MM.1S (cell line): ENCODE data around the gene FASTKD1.
"Not testable (repeated sequence)": the region's sequence is repeated elsewhere in the genome, so short reads cannot be mapped to it uniquely, and the experiment has no call there.

Experiments used
- EZH2 ChIP-seq: fragments of 300-600 bp; sonication (generic); optimal IDR thresholded peaks from 2 replicates; pipeline ENCODE3; 2017; ENCODE audit warnings: low read depth, mild to moderate bottlenecking, antibody characterized with exemption, low read length, mixed read lengths
- EZH2phosphoT487 ChIP-seq: fragments of 300-600 bp; sonication (generic); IDR thresholded peaks from 2 replicates; pipeline ENCODE4 v1.6.1; 2018; ENCODE audit warnings: antibody characterized with exemption, low read length
- TF ChIP-seq, protein P1 (sequence below): fragments of 300-600 bp; sonication (generic); IDR thresholded peaks from 2 replicates; pipeline ENCODE4 v1.5.1; 2016; ENCODE audit warnings: antibody characterized with exemption, low read length, mixed read lengths

DNA sequence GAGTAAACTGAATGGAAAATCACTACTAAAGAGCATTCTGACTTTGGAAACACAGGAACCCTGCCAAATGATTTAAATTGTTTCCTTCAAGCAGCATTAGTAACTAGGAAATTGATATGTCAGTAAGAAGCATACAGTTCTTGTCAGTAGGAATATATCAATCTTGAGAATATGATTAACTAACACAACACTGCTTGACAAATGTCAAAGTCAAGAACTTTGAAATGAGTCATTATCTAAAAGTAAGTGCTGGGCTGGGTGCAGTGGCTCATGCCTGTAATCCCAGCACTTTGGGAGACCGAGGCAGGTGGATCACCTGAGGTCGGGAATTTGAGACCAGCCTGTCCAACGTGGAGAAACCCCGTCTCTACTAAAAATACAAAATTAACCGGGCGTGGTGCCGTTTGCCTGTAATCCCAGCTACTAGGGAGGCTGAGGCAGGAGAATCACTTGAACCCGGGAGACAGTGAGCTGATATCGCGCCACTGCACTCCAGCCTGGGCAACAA is 57.1 kb downstream of the FASTKD1 start:
- not testable (repeated sequence) for TF ChIP-seq EZH2, EZH2phosphoT487
- TF ChIP-seq, protein P1, sequence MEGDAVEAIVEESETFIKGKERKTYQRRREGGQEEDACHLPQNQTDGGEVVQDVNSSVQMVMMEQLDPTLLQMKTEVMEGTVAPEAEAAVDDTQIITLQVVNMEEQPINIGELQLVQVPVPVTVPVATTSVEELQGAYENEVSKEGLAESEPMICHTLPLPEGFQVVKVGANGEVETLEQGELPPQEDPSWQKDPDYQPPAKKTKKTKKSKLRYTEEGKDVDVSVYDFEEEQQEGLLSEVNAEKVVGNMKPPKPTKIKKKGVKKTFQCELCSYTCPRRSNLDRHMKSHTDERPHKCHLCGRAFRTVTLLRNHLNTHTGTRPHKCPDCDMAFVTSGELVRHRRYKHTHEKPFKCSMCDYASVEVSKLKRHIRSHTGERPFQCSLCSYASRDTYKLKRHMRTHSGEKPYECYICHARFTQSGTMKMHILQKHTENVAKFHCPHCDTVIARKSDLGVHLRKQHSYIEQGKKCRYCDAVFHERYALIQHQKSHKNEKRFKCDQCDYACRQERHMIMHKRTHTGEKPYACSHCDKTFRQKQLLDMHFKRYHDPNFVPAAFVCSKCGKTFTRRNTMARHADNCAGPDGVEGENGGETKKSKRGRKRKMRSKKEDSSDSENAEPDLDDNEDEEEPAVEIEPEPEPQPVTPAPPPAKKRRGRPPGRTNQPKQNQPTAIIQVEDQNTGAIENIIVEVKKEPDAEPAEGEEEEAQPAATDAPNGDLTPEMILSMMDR = not testable (repeated sequence)
